CD4-positive, alpha-beta memory T cell (primary cell): ENCODE measurements around the gene CHMP4B. TPM values are rescaled to one million over a fixed set of nuclear protein-coding genes. Genes with fewer than 3 reads are reported as not detected.

ENCODE experiments used
- CTCF ChIA-PET: fragments of 350-600 bp; sonication (Branson Sonifier 250); formaldehyde crosslinking; loops from one replicate; lab custom pipeline; 2021; ENCODE audit warnings: inconsistent platforms; ENCODE audit not compliant: partially characterized antibody; lab: Charles Lee
- POLR2A ChIA-PET: fragments of 350-600 bp; sonication (Branson Sonifier 250); formaldehyde crosslinking; loops from one replicate; lab custom pipeline; 2021; ENCODE audit not compliant: partially characterized antibody; lab: Charles Lee
- DNase-seq, 5 donors: peaks; one replicate each; pipeline versions ENCODE4 v3.0.0 to v3.0.0-alpha.2; 2020 to 2022; ENCODE audit warnings: mixed read lengths in 1 of 5
- H3K27ac ChIP-seq: one replicate; pipeline ENCODE4 v1.7.0; 2013; ENCODE audit warnings: low read depth, low read length
- H3K27me3 ChIP-seq: 2 replicates; pipeline ENCODE4 v1.7.0; 2013; ENCODE audit warnings: mild to moderate bottlenecking, low read length, moderate library complexity; ENCODE audit not compliant: insufficient read depth
- H3K36me3 ChIP-seq: 2 replicates; pipeline ENCODE4 v1.7.0; 2013; ENCODE audit warnings: mild to moderate bottlenecking, low read length, moderate library complexity; ENCODE audit not compliant: insufficient read depth
- H3K4me1 ChIP-seq: 2 replicates; pipeline ENCODE4 v1.7.0; 2013; ENCODE audit warnings: mild to moderate bottlenecking, low read length, moderate library complexity; ENCODE audit not compliant: insufficient read depth
- H3K4me3 ChIP-seq, 2 donors: one replicate each; pipeline ENCODE4 v1.7.0; 2013; ENCODE audit warnings: low read length in 2 of 2, mild to moderate bottlenecking in 1 of 2
- H3K9me3 ChIP-seq, 2 donors: one replicate each; pipeline ENCODE4 v1.7.0; 2013; ENCODE audit warnings: low read length in 2 of 2, control low read depth in 1 of 2; ENCODE audit not compliant: control insufficient read depth in 1 of 2
- H3K27ac Mint-ChIP-seq, 7 donors: one replicate each; pipeline ENCODE4 v1.8.0; 2020 to 2021; ENCODE audit warnings: mixed read lengths in 7 of 7, mild to moderate bottlenecking in 6 of 7, inconsistent platforms in 3 of 7, moderate library complexity in 3 of 7
- H3K27me3 Mint-ChIP-seq, 2 donors: one replicate each; pipeline ENCODE4 v1.8.0; 2020 to 2021; ENCODE audit warnings: mixed read lengths in 2 of 2
- H3K36me3 Mint-ChIP-seq, 2 donors: one replicate each; pipeline ENCODE4 v1.8.0; 2020 to 2021; ENCODE audit warnings: mixed read lengths in 2 of 2, inconsistent platforms in 1 of 2, mild to moderate bottlenecking in 1 of 2
- H3K4me1 Mint-ChIP-seq, 4 donors: one replicate each; pipeline ENCODE4 v1.8.0; 2020 to 2021; ENCODE audit warnings: mixed read lengths in 4 of 4, mild to moderate bottlenecking in 1 of 4
- H3K4me3 Mint-ChIP-seq, 8 donors: one replicate each; pipeline ENCODE4 v1.8.0; 2020 to 2021; ENCODE audit warnings: mixed read lengths in 8 of 8, mild to moderate bottlenecking in 7 of 8, moderate library complexity in 6 of 8, inconsistent platforms in 3 of 8
- H3K9me3 Mint-ChIP-seq, 8 donors: one replicate each; pipeline ENCODE4 v1.8.0; 2020 to 2021; ENCODE audit warnings: mixed read lengths in 8 of 8, mild to moderate bottlenecking in 5 of 8, inconsistent platforms in 3 of 8, moderate library complexity in 1 of 8
- intact Hi-C: fragments of 100-400 bp; cut with micrococcal nuclease; formaldehyde crosslinking; loops from one replicate; pipeline ENCODE4 v1.15.1; 2023
- polyA plus RNA-seq, 2 donors: library from polyadenylated mRNA; unstranded; fragments of 300-500 nt; fragmentation: Illumina TruSeq; gene quantifications; one replicate each; pipeline ENCODE4 v1.2.3, GENCODE V29; 2021
- total RNA-seq, 2 experiments: library from RNA; stranded (reverse); gene quantifications; one replicate each; pipeline ENCODE4 v1.2.3, GENCODE V29; 2021

Gene CHMP4B
- total and polyA plus RNA-seq, 4 experiments from 2014 or later, result 1.2 to 54.0 (median 29.1) TPM

DNA sequence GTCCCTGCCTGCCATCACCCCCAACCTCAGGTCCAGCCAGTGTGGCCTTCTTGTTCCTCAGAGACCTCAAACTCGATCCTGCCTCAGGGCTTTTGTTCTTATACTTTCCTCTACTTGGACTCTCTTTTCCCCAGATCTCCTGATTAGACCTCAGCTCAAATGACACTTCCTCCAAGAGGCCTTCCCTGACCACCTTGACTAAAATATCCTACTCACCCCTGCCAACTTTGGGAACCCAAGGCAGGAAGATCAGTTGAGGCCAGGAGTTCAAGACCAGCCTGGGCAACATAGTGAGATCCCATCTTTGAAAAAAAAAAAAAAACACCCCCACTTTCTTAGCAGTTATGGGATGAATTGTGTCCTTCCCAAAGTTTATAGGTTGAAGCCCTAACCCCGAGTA lies 73.5 kb downstream of the CHMP4B start:
- Histone ChIP-seq H3K4me1 (peaks cover 5% of the 10 kb centered on the region), H3K9me3 (no peaks in the 10 kb centered on the region), H3K27ac (no peak overlapping the region), H3K4me3 (no peak overlapping the region), H3K36me3 (no peaks in the 10 kb centered on the region), H3K27me3 (no peaks in the 10 kb centered on the region)
- Mint-ChIP-seq H3K9me3 (peaks cover 0 to 7% (median 6%) of the 10 kb centered on the region in 8 donors), H3K27ac (peak overlapping the region in 1 of 7 donors; percentile 37), H3K27me3 (peaks cover 0 to 4% of the 10 kb centered on the region in 2 donors), H3K4me3 (no peak overlapping the region), H3K36me3 (peaks cover 1 to 3% of the 10 kb centered on the region in 2 donors), H3K4me1 (peaks cover 3 to 11% (median 8%) of the 10 kb centered on the region in 4 donors)
- intact Hi-C loops, result no loop called here
- DNase-seq, result no peak
- ChIA-PET CTCF (no interaction called here), POLR2A (no interaction called here)

DNA sequence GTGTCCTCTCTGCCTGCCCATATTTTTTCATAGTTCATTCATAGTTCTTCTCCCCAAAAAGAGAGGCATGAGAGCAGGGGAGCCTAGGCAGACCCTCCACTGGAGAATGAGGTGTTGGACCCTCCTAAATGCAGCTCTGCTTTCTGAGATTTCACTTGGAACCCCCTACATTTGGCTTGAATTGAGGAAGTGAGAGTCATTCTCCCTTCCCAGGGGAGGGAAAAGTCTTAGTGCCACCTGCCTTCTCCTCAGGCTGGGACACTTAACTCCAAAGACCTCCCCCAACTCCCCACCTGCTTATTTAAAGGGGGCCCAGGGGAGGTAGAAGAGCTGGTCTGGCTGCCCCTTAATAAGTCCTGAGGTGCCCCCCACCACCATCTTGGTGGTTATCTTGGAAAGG lies 78.2 kb downstream of the CHMP4B start:
- DNase-seq, result no peak
- Histone ChIP-seq H3K4me3 (no peak overlapping the region), H3K36me3 (no peaks in the 10 kb centered on the region), H3K4me1 (no peaks in the 10 kb centered on the region), H3K9me3 (no peaks in the 10 kb centered on the region), H3K27me3 (no peaks in the 10 kb centered on the region), H3K27ac (no peak overlapping the region)
- ChIA-PET CTCF (interaction anchor here (1.4 kb wide), 1 partner anchor 25 kb away, joined by 4 read pairs; no protein-coding TSS in a partner anchor), POLR2A (no interaction called here)
- peaks cover 0 to 4% (median 1%) of the 10 kb centered on the region in 8 donors for H3K9me3 Mint-ChIP-seq
- no peak overlapping the region for H3K27ac Mint-ChIP-seq
- H3K4me3 Mint-ChIP-seq, result no peak overlapping the region
- no peaks in the 10 kb centered on the region for H3K36me3 Mint-ChIP-seq
- H3K4me1 Mint-ChIP-seq, result peaks cover 0 to under 1% (median under 1%) of the 10 kb centered on the region in 4 donors
- peaks cover 3 to 5% of the 10 kb centered on the region in 2 donors for H3K27me3 Mint-ChIP-seq
- intact Hi-C loops, result no loop called here

GRCh38 chr20:33890557-33890956 lies 79.4 kb downstream of the CHMP4B start:
- ChIA-PET POLR2A (no interaction called here), CTCF (interaction anchor here (0.8 kb wide), 1 partner anchor 179 kb away, joined by 3 read pairs; no protein-coding TSS in a partner anchor)

DNA sequence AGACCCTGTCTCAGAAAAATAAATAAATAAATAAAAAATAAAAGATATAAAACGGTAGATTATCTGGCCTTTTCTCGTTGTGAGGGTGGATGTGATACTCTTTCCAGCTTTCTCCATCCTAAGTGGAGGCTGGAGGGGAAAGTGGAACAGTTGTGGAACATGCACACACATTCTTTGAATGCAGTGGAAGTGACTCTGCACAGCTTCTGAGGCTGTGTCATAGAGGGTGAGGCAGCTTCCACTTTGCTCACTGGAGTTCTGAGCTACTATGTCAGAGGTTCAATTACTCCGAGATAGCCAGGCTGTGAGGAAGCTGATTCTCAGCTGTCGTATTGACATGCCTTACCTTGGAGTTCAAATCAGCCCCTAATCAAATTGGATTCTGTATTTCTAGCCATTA lies 82.2 kb downstream of the CHMP4B start:
- H3K4me1 Mint-ChIP-seq, result no peaks in the 10 kb centered on the region
- peak overlapping the region in 1 of 7 donors; percentile 36 for H3K27ac Mint-ChIP-seq

More at GRCh38 chr20:33890557-33890956, 79.4 kb downstream of the CHMP4B start:
- Histone ChIP-seq H3K9me3 (no peaks in the 10 kb centered on the region), H3K27me3 (no peaks in the 10 kb centered on the region), H3K36me3 (no peaks in the 10 kb centered on the region), H3K4me3 (no peak overlapping the region), H3K27ac (no peak overlapping the region), H3K4me1 (no peaks in the 10 kb centered on the region)
- no peak for DNase-seq
- H3K36me3 Mint-ChIP-seq, result no peaks in the 10 kb centered on the region
- H3K27ac Mint-ChIP-seq, result no peak overlapping the region
- intact Hi-C loops, result no loop called here
- peaks cover 0 to 4% (median 1%) of the 10 kb centered on the region in 8 donors for H3K9me3 Mint-ChIP-seq
- H3K4me1 Mint-ChIP-seq, result no peaks in the 10 kb centered on the region
- H3K4me3 Mint-ChIP-seq, result no peak overlapping the region
- peaks cover 6% of the 10 kb centered on the region in 2 donors for H3K27me3 Mint-ChIP-seq

GRCh38 chr20:33894798-33895197 lies 83.7 kb downstream of the CHMP4B start:
- no peak overlapping the region for H3K27ac Mint-ChIP-seq
- no peak overlapping the region for H3K27ac ChIP-seq
- no peaks in the 10 kb centered on the region for H3K36me3 ChIP-seq
- CTCF ChIA-PET, result interaction anchor here (1.1 to 1.2 kb wide), 2 partner anchors 127 to 175 kb away, joined by 3 read pairs; no protein-coding TSS in a partner anchor
- H3K27me3 Mint-ChIP-seq, result peaks cover 15 to 21% of the 10 kb centered on the region in 2 donors
- no peaks in the 10 kb centered on the region for H3K4me1 ChIP-seq
- H3K4me3 ChIP-seq, result no peak overlapping the region
- intact Hi-C loops, result no loop called here
- H3K9me3 Mint-ChIP-seq, result peaks cover 0 to 6% (median 1%) of the 10 kb centered on the region in 8 donors
- DNase-seq, result no peak
- H3K4me3 Mint-ChIP-seq, result no peak overlapping the region
- H3K9me3 ChIP-seq, result no peaks in the 10 kb centered on the region
- no peaks in the 10 kb centered on the region for H3K36me3 Mint-ChIP-seq
- H3K4me1 Mint-ChIP-seq, result no peaks in the 10 kb centered on the region
- H3K27me3 ChIP-seq, result no peaks in the 10 kb centered on the region
- POLR2A ChIA-PET, result no interaction called here

More for the DNA sequence above, 82.2 kb downstream of the CHMP4B start:
- Histone ChIP-seq H3K27me3 (no peaks in the 10 kb centered on the region), H3K9me3 (no peaks in the 10 kb centered on the region), H3K4me1 (no peaks in the 10 kb centered on the region), H3K4me3 (no peak overlapping the region), H3K36me3 (no peaks in the 10 kb centered on the region), H3K27ac (no peak overlapping the region)
- no peaks in the 10 kb centered on the region for H3K36me3 Mint-ChIP-seq
- DNase-seq, result no peak
- peaks cover 12 to 20% of the 10 kb centered on the region in 2 donors for H3K27me3 Mint-ChIP-seq
- CTCF ChIA-PET, result no interaction called here
- POLR2A ChIA-PET, result no interaction called here
- H3K4me3 Mint-ChIP-seq, result no peak overlapping the region
- peaks cover 0 to 6% (median 1%) of the 10 kb centered on the region in 8 donors for H3K9me3 Mint-ChIP-seq
- intact Hi-C loops, result no loop called here

DNA sequence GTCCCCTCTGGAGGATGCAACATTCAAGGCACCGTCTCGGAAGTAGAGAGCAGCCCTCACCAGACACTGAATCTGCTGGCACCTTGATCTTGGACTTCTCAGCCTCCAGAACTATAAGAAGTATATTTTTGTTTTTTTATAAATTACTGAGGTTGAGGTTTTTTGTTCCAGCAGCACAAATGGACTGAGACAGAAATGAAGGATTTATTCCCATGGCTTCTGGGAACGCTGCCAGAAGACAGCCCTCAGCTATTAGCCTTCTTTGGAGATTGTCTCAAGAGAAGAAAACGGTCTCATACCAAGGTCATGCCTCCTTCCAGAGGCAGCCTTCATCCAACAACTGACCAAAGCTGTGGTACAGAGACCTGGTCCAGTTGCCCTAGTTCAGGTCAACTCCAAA lies 85.4 kb downstream of the CHMP4B start:
- intact Hi-C loops, result no loop called here
- ChIA-PET POLR2A (no interaction called here), CTCF (interaction anchor here (1.9 kb wide), 1 partner anchor 18 kb away, joined by 7 read pairs; no protein-coding TSS in a partner anchor)
- Mint-ChIP-seq H3K4me3 (no peak overlapping the region), H3K4me1 (no peaks in the 10 kb centered on the region), H3K9me3 (peaks cover 0 to 6% (median 0%) of the 10 kb centered on the region in 8 donors), H3K27me3 (peaks cover 17 to 22% of the 10 kb centered on the region in 2 donors), H3K27ac (no peak overlapping the region), H3K36me3 (no peaks in the 10 kb centered on the region)
- Histone ChIP-seq H3K4me3 (no peak overlapping the region), H3K36me3 (no peaks in the 10 kb centered on the region), H3K4me1 (no peaks in the 10 kb centered on the region), H3K27ac (no peak overlapping the region), H3K9me3 (no peaks in the 10 kb centered on the region), H3K27me3 (no peaks in the 10 kb centered on the region)
- no peak for DNase-seq

- peaks cover 19 to 28% of the 10 kb centered on the region in 2 donors for H3K27me3 Mint-ChIP-seq
Observed at GRCh38 chr20:33897313-33897912, 86.3 kb downstream of the CHMP4B start.

More at GRCh38 chr20:33897313-33897912, 86.3 kb downstream of the CHMP4B start:
- no peak overlapping the region for H3K4me3 ChIP-seq
- Mint-ChIP-seq H3K9me3 (peaks cover 0 to 2% (median 0%) of the 10 kb centered on the region in 8 donors), H3K4me3 (no peak overlapping the region), H3K4me1 (no peaks in the 10 kb centered on the region), H3K36me3 (peaks cover 0 to 4% of the 10 kb centered on the region in 2 donors), H3K27ac (no peak overlapping the region)
- intact Hi-C loops, result no loop called here
- no peaks in the 10 kb centered on the region for H3K27me3 ChIP-seq
- H3K4me1 ChIP-seq, result no peaks in the 10 kb centered on the region
- H3K36me3 ChIP-seq, result no peaks in the 10 kb centered on the region
- H3K27ac ChIP-seq, result no peak overlapping the region
- H3K9me3 ChIP-seq, result no peaks in the 10 kb centered on the region
- ChIA-PET CTCF (interaction anchor here (1.2 to 1.9 kb wide), 2 partner anchors 17 to 22 kb away, joined by 3 to 7 read pairs; no protein-coding TSS in a partner anchor), POLR2A (no interaction called here)
- no peak for DNase-seq
